GM12878 (cell line): ENCODE results near the gene SLX9. TPM values are rescaled to one million over a fixed set of nuclear protein-coding genes. Genes with fewer than 3 reads are reported as not detected.

Experiments
- ATAC-seq: fragments of 200-7000 bp; cut with Tn5 transposase; 3 replicates; pipeline ENCODE4 v1.9.1; 2020; ENCODE audit warnings: mild to moderate bottlenecking, moderate library complexity
- BruUV-seq: library from RNA; stranded (reverse); fragments of 400-500 nt; replicated peaks from 2 replicates; lab custom pipeline; 2021; lab: Mats Ljungman, UMichigan
- CTCF ChIA-PET: fragments of 300-600 bp; sonication (Branson Sonifier 250); formaldehyde crosslinking; extraction: SDS; loops from one replicate; lab custom pipeline; 2021; ENCODE audit warnings: inconsistent platforms; lab: Yijun Ruan, JAX
- POLR2A ChIA-PET: fragments of 350-600 bp; formaldehyde crosslinking; extraction: SDS; loops from one replicate; lab custom pipeline; 2021; ENCODE audit warnings: inconsistent platforms; lab: Charles Lee
- RAD21 ChIA-PET: fragments of 300-600 bp; sonication (Branson Sonifier 250); formaldehyde crosslinking; loops from one replicate; lab custom pipeline; 2023; ENCODE audit warnings: antibody characterized with exemption; ENCODE audit not compliant: unreplicated experiment; lab: Charles Lee
- SMC1A ChIA-PET: fragments of 300-600 bp; sonication (Branson Sonifier 250); formaldehyde crosslinking; loops from one replicate; lab custom pipeline; 2023; ENCODE audit not compliant: unreplicated experiment, uncharacterized antibody; lab: Charles Lee
- DNase-seq: peaks from one replicate; pipeline ENCODE4 v3.0.0-alpha.2; 2011; ENCODE audit warnings: low read depth, low spot score
- FAIRE-seq: peaks from 3 replicates; lab custom pipeline; 2011; peaks lifted over from hg19 to GRCh38; lab: Jason Lieb, UNC
- H2AFZ ChIP-seq: 2 replicates; pipeline ENCODE4 v1.6.0; 2011; ENCODE audit warnings: low read depth, low read length, control low read depth; ENCODE audit not compliant: control insufficient read depth
- H3K27ac ChIP-seq: 2 replicates; pipeline ENCODE4 v1.5.1; 2011; ENCODE audit warnings: control low read depth; ENCODE audit not compliant: control insufficient read depth, insufficient read depth
- H3K27me3 ChIP-seq, 2 experiments: replicated peaks in 1 of 2; 2 replicates each; pipeline versions ENCODE4 v1.6.0 to v1.6.1; 2011; ENCODE audit warnings: low read length in 1 of 2; ENCODE audit not compliant: control insufficient read depth in 2 of 2, insufficient read depth in 2 of 2
- H3K36me3 ChIP-seq, 2 experiments: 2 replicates each; pipeline ENCODE4 v1.5.1; 2011; ENCODE audit warnings: low read length in 1 of 2; ENCODE audit not compliant: control insufficient read depth in 2 of 2, insufficient read depth in 2 of 2
- H3K4me1 ChIP-seq: 2 replicates; pipeline ENCODE4 v1.6.1; 2011; ENCODE audit warnings: mild to moderate bottlenecking, low read length, moderate library complexity, mixed read lengths; ENCODE audit not compliant: control insufficient read depth, insufficient read depth
- H3K4me2 ChIP-seq: 2 replicates; pipeline ENCODE4 v1.6.0; 2011; ENCODE audit warnings: control low read depth; ENCODE audit not compliant: control insufficient read depth, insufficient read depth
- H3K4me3 ChIP-seq: fragments of 200-600 bp; sonication (generic); 2 replicates; pipeline ENCODE4 v1.5.1; 2016
- H3K79me2 ChIP-seq: 2 replicates; pipeline ENCODE4 v1.6.0; 2011; ENCODE audit warnings: low read length; ENCODE audit not compliant: control insufficient read depth, insufficient read depth
- H3K9ac ChIP-seq: 2 replicates; pipeline ENCODE4 v1.8.0; 2011; ENCODE audit warnings: low read length, control low read depth, mixed read lengths; ENCODE audit not compliant: control insufficient read depth, insufficient read depth
- H3K9me3 ChIP-seq: replicated peaks from 3 replicates; pipeline ENCODE4 v1.5.1; 2011; ENCODE audit warnings: mild to moderate bottlenecking, low read length; ENCODE audit not compliant: control insufficient read depth, insufficient read depth
- H4K20me1 ChIP-seq: 2 replicates; pipeline ENCODE4 v1.6.0; 2011; ENCODE audit not compliant: control insufficient read depth, insufficient read depth
- LARP7 ChIP-seq: fragments of 450-650 bp; IDR thresholded peaks from 2 replicates; pipeline ENCODE4 v1.6.1; 2017; ENCODE audit warnings: mild to moderate bottlenecking
- PML ChIP-seq: IDR thresholded peaks from 2 replicates; pipeline ENCODE4 v1.6.1; 2012; ENCODE audit warnings: low read length, inconsistent platforms
- TAF1 ChIP-seq: IDR thresholded peaks from 2 replicates; pipeline ENCODE4 v1.6.1; 2011; ENCODE audit warnings: mild to moderate bottlenecking, low read depth, low read length, borderline replicate concordance
- TCF12 ChIP-seq: IDR thresholded peaks from 2 replicates; pipeline ENCODE4 v1.6.1; 2011; ENCODE audit warnings: low read depth, mild to moderate bottlenecking, low read length
- WGBS: methylation state at CpG from one replicate; pipeline ENCODE4 v1.1.6; 2016; ENCODE audit warnings: low lambda C conversion rate; ENCODE audit not compliant: insufficient replicate concordance, insufficient coverage; ENCODE audit errors: missing lambda C conversion rate; 5-methylcytosine and 5-hydroxymethylcytosine counted together
- in situ Hi-C: fragments of 300-500 bp; cut with MboI; formaldehyde crosslinking; loops from 9 replicates; pipeline ENCODE4 v1.14.3; 2018; ENCODE audit warnings: mixed read lengths
- intact Hi-C: fragments of 100-400 bp; cut with micrococcal nuclease; formaldehyde crosslinking; loops from one replicate; pipeline ENCODE4 v1.14.2; 2022; ENCODE audit not compliant: unreplicated experiment
- polyA plus RNA-seq, 11 experiments: library from polyadenylated mRNA; depleted of rRNA in 4 of 11; unstranded in 6 of 11; stranded (reverse) in 5 of 11; fragments of >200 nt; fragmentation: Nextera tagmentation in 4 of 11; fragmentation: Illumina TruSeq in 1 of 11; extraction: Ambion mirVana in 4 of 11; extraction: Trizol in 1 of 11; gene quantifications; 1 replicate in 1 of 11; 2 replicates in 10 of 11; pipeline versions ENCODE4 v1.2.1 to v1.2.3, GENCODE V29; 2011 to 2016; ENCODE audit warnings: inconsistent platforms in 2 of 11, missing spikeins in 2 of 11, low read depth in 1 of 11
- total RNA-seq, 4 experiments: library from RNA; depleted of rRNA in 3 of 4; stranded (reverse); fragments of >200 nt in 3 of 4; fragmentation: Illumina TruSeq in 1 of 4; extraction: Trizol in 1 of 4; gene quantifications; 2 replicates each; pipeline versions ENCODE4 v1.2.1 to v1.2.3, GENCODE V29; 2013 to 2021
- TF ChIP-seq, protein P1 (sequence below): fragments of 150-350 bp; IDR thresholded peaks from 2 replicates; pipeline ENCODE4 v1.6.1; 2014; ENCODE audit warnings: mild to moderate bottlenecking, low read depth, low read length
- TF ChIP-seq, protein P2 (sequence below): IDR thresholded peaks from 2 replicates; pipeline ENCODE4 v1.6.1; 2011; ENCODE audit warnings: low read depth, mild to moderate bottlenecking, low read length, moderate library complexity, borderline replicate concordance; ENCODE audit errors: extremely low read depth
- TF ChIP-seq, protein P3 (sequence below): fragments of 450-650 bp; IDR thresholded peaks from 2 replicates; pipeline ENCODE4 v1.6.1; 2018; ENCODE audit warnings: borderline replicate concordance, mild to moderate bottlenecking; ENCODE audit not compliant: partially characterized antibody

SLX9 gene
- total and polyA plus RNA-seq, 10 of the 15 experiments (the other 5 are each of a cell fraction or from before 2014, with no cell fraction given): 0.69 to 81.3 (median 33.9) TPM

DNA sequence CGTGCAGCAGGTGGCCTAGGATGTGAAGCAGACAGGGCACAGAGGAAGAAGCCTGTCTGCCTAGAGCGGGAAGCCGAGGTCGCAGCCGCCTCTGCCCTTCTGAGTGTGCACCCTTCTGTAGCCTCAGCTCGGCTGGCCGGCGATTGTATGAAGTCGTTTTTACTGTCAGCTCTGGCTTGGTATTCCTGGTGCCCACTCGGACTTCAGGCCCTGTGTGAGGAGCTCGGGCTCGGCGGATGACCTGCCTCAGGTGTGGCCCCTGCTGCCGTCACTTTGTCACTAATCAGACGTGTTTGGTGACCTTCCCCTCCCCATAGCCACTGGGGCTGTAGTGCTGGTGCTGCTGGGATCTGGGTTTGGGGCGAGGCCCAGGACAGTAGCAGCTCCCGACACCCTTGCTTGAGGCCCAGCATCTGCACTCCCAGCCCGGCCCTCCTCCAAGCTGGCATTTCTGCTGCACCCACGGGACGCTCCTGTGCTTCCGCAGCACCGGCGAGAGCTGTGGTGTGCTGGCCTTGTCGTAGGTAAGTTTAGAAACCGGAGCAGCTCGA is 18.1 kb downstream of the SLX9 start:
- WGBS: 97% methylated on average over 25 of the region's 26 CpGs
- ChIA-PET CTCF (interaction anchor here (1.2 to 7.2 kb wide), 3 partner anchors 171 to 180 kb away, joined by 6 to 47 read pairs (median 14); no protein-coding TSS in a partner anchor), SMC1A (no interaction called here), RAD21 (interaction anchor here (0.8 kb wide), 1 partner anchor 173 kb away, joined by 3 read pairs; no protein-coding TSS in a partner anchor), POLR2A (no interaction called here)
- H3K9me3 ChIP-seq: no peaks in the 10 kb centered on the region
- H3K4me1 ChIP-seq: no peaks in the 10 kb centered on the region
- H4K20me1 ChIP-seq: no peaks in the 10 kb centered on the region; the same call in 1 of the 2 replicates
- no peaks in the 10 kb centered on the region; the same call in none of the 2 replicates for H3K79me2 ChIP-seq
- H3K36me3 ChIP-seq: peaks cover 10 to 36% of the 10 kb centered on the region in 2 experiments; a peak in 3 of 4 replicates
- intact Hi-C loops (no loop called here), in situ Hi-C loops (loop anchor here (5.0 kb wide), 1 partner anchor 34 kb away; no protein-coding TSS in a partner anchor)
- ATAC-seq (no peak), FAIRE-seq (no peak), DNase-seq (no peak)
- H3K4me2 ChIP-seq: no peak overlapping the region
- H3K27ac ChIP-seq: no peak overlapping the region
- H3K27me3 ChIP-seq: no peaks in the 10 kb centered on the region
- BruUV-seq: no TSS peak
- no peak overlapping the region for H3K4me3 ChIP-seq
- TF ChIP-seq, protein P1, sequence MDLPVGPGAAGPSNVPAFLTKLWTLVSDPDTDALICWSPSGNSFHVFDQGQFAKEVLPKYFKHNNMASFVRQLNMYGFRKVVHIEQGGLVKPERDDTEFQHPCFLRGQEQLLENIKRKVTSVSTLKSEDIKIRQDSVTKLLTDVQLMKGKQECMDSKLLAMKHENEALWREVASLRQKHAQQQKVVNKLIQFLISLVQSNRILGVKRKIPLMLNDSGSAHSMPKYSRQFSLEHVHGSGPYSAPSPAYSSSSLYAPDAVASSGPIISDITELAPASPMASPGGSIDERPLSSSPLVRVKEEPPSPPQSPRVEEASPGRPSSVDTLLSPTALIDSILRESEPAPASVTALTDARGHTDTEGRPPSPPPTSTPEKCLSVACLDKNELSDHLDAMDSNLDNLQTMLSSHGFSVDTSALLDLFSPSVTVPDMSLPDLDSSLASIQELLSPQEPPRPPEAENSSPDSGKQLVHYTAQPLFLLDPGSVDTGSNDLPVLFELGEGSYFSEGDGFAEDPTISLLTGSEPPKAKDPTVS: no peak
- TF ChIP-seq, protein P2, sequence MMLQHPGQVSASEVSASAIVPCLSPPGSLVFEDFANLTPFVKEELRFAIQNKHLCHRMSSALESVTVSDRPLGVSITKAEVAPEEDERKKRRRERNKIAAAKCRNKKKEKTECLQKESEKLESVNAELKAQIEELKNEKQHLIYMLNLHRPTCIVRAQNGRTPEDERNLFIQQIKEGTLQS: no peak
- TF ChIP-seq PML (no peak), LARP7 (no peak), TAF1 (no peak), TCF12 (no peak)
- TF ChIP-seq, protein P3, sequence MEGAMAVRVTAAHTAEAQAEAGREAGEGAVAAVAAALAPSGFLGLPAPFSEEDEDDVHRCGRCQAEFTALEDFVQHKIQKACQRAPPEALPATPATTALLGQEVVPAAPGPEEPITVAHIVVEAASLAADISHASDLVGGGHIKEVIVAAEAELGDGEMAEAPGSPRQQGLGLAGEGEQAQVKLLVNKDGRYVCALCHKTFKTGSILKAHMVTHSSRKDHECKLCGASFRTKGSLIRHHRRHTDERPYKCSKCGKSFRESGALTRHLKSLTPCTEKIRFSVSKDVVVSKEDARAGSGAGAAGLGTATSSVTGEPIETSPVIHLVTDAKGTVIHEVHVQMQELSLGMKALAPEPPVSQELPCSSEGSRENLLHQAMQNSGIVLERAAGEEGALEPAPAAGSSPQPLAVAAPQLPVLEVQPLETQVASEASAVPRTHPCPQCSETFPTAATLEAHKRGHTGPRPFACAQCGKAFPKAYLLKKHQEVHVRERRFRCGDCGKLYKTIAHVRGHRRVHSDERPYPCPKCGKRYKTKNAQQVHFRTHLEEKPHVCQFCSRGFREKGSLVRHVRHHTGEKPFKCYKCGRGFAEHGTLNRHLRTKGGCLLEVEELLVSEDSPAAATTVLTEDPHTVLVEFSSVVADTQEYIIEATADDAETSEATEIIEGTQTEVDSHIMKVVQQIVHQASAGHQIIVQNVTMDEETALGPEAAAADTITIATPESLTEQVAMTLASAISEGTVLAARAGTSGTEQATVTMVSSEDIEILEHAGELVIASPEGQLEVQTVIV: no peak
- no peak overlapping the region for H2AFZ ChIP-seq
- H3K9ac ChIP-seq: no peak overlapping the region
